Activated CD8-positive, alpha-beta T cell treated with anti-CD3 and anti-CD28 coated beads for 36 hours (primary cell): ENCODE measurements around the gene SELENOO. TPM values are rescaled to one million over a fixed set of nuclear protein-coding genes. Genes with fewer than 3 reads are reported as not detected.

Experiments
- ATAC-seq: fragments of 200-7000 bp; cut with Tn5 transposase; one replicate; pipeline ENCODE4 v1.10.0; 2021; ENCODE audit warnings: mild to moderate bottlenecking, moderate library complexity
- CTCF ChIA-PET: fragments of 350-600 bp; sonication (Branson Sonifier 250); formaldehyde crosslinking; loops from one replicate; lab custom pipeline; 2021; ENCODE audit warnings: antibody characterized with exemption; lab: Charles Lee
- POLR2A ChIA-PET: fragments of 350-600 bp; sonication (Branson Sonifier 250); formaldehyde crosslinking; loops from one replicate; lab custom pipeline; 2021; ENCODE audit warnings: antibody characterized with exemption; lab: Charles Lee
- DNase-seq: peaks from one replicate; pipeline ENCODE4 v3.0.0-alpha.2; 2020
- H3K27ac Mint-ChIP-seq: one replicate; pipeline ENCODE4 v1.8.0; 2021; ENCODE audit warnings: mild to moderate bottlenecking, mixed read lengths
- H3K27me3 Mint-ChIP-seq: one replicate; pipeline ENCODE4 v1.8.0; 2021; ENCODE audit warnings: mixed read lengths
- H3K36me3 Mint-ChIP-seq: one replicate; pipeline ENCODE4 v1.8.0; 2021; ENCODE audit warnings: low read depth, mixed read lengths
- H3K4me1 Mint-ChIP-seq: one replicate; pipeline ENCODE4 v1.8.0; 2021; ENCODE audit warnings: low read depth, mixed read lengths
- H3K4me3 Mint-ChIP-seq: one replicate; pipeline ENCODE4 v1.8.0; 2021; ENCODE audit warnings: mild to moderate bottlenecking, moderate library complexity, mixed read lengths
- H3K9me3 Mint-ChIP-seq: one replicate; pipeline ENCODE4 v1.8.0; 2021; ENCODE audit warnings: mixed read lengths
- intact Hi-C: fragments of 100-400 bp; cut with micrococcal nuclease; formaldehyde crosslinking; loops from one replicate; pipeline ENCODE4 v1.10.0; 2022
- total RNA-seq, 2 experiments: library from RNA; stranded (reverse); gene quantifications; one replicate each; pipeline ENCODE4 v1.2.3, GENCODE V29; 2021
- TF ChIP-seq, protein P1 (sequence below): fragments of 200-600 bp; IDR thresholded peaks from one replicate; pipeline ENCODE4 v1.8.0; 2022; ENCODE audit warnings: antibody characterized with exemption, mild to moderate bottlenecking

The SELENOO gene
- total RNA-seq, 2 experiments from 2014 or later: 24.0 to 25.5 TPM

DNA sequence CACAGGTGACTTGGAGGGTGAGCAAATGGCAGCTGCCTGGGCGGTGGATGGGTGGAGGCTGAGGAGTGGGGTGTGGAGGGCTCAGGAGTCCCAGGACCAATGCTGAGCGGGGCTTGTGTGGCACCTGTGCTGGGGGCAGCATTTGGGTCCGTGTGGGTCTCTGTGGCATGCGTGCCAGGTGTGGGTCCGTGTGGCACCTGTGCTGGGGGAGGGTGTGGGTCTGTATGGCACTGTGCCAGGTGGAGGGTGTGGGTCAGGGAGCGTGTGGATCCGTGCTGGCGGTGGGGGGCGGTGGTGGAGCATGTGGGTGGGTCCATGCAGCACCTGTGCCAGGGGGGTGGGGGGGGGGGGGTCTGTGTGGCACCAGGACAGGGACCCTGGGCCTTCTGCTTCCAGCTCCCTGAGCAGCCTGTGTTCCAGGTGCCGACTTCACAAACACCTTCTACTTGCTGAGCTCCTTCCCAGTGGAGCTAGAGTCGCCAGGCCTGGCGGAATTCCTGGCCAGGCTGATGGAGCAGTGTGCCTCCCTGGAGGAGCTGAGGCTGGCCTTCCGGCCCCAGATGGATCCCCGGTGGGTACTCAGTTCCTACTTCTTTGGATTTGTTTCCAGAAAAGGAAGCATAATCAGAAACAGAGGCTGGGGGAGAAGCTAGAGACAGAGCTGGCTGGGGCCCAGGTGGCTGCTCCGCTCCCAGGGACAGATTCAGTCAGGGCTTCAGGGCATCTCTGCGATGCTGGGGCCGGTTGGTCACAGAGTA lies 14.7 kb downstream of the SELENOO start:
- Mint-ChIP-seq H3K4me3 (no peak overlapping the region), H3K4me1 (no peaks in the 10 kb centered on the region), H3K27ac (no peak overlapping the region), H3K9me3 (no peaks in the 10 kb centered on the region), H3K27me3 (no peaks in the 10 kb centered on the region), H3K36me3 (peaks cover 34% of the 10 kb centered on the region)
- CTCF ChIA-PET: no interaction called here
- intact Hi-C loops: no loop called here
- DNase-seq (no peak), ATAC-seq (no peak)
- TF ChIP-seq, protein P1, sequence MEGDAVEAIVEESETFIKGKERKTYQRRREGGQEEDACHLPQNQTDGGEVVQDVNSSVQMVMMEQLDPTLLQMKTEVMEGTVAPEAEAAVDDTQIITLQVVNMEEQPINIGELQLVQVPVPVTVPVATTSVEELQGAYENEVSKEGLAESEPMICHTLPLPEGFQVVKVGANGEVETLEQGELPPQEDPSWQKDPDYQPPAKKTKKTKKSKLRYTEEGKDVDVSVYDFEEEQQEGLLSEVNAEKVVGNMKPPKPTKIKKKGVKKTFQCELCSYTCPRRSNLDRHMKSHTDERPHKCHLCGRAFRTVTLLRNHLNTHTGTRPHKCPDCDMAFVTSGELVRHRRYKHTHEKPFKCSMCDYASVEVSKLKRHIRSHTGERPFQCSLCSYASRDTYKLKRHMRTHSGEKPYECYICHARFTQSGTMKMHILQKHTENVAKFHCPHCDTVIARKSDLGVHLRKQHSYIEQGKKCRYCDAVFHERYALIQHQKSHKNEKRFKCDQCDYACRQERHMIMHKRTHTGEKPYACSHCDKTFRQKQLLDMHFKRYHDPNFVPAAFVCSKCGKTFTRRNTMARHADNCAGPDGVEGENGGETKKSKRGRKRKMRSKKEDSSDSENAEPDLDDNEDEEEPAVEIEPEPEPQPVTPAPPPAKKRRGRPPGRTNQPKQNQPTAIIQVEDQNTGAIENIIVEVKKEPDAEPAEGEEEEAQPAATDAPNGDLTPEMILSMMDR: no peak
- POLR2A ChIA-PET: interaction anchor here (0.6 to 1.3 kb wide), 2 partner anchors 29 to 468 kb away, joined by 3 read pairs; partner anchors contain the start of gene TUBGCP6

DNA sequence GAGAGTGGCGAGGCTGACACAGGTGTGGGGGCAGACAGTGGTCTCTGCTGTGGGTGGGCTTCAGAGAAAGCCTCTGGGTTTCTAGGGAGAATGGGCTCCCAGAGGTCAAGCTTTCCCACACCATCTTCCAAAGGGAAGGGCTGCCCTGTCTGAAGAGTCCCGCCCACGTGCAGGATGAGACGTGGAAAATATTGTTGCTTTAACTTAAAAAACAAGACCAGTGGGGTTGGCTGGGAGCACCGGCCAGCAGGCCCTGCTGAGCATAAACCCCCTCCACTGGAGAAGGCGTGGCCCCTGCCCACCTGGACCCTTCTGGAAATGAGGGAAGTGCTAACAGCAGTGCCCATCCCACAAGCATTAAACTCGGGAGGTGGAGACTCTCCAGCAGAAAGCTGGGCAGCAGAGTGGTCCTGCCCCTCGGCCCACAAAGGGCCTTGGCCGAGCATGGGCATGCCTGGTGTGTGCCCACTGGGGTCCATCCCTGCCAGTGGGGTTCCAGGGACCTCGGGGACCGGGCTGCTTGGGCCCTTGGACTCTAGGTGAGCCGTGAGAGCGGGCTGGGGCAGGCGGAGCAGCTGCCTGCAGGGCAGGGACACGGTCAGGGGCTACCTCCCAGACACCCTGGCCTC lies 15.4 kb downstream of the SELENOO start:
- intact Hi-C loops: no loop called here
- Mint-ChIP-seq H3K9me3 (no peaks in the 10 kb centered on the region), H3K36me3 (peaks cover 34% of the 10 kb centered on the region), H3K27ac (no peak overlapping the region), H3K4me1 (no peaks in the 10 kb centered on the region), H3K4me3 (no peak overlapping the region), H3K27me3 (no peaks in the 10 kb centered on the region)
- ChIA-PET POLR2A (interaction anchor here (0.6 to 1.3 kb wide), 2 partner anchors 28 to 468 kb away, joined by 3 read pairs; partner anchors contain the start of gene TUBGCP6), CTCF (no interaction called here)
- TF ChIP-seq, protein P1: no peak
- DNase-seq (no peak), ATAC-seq (no peak)

DNA sequence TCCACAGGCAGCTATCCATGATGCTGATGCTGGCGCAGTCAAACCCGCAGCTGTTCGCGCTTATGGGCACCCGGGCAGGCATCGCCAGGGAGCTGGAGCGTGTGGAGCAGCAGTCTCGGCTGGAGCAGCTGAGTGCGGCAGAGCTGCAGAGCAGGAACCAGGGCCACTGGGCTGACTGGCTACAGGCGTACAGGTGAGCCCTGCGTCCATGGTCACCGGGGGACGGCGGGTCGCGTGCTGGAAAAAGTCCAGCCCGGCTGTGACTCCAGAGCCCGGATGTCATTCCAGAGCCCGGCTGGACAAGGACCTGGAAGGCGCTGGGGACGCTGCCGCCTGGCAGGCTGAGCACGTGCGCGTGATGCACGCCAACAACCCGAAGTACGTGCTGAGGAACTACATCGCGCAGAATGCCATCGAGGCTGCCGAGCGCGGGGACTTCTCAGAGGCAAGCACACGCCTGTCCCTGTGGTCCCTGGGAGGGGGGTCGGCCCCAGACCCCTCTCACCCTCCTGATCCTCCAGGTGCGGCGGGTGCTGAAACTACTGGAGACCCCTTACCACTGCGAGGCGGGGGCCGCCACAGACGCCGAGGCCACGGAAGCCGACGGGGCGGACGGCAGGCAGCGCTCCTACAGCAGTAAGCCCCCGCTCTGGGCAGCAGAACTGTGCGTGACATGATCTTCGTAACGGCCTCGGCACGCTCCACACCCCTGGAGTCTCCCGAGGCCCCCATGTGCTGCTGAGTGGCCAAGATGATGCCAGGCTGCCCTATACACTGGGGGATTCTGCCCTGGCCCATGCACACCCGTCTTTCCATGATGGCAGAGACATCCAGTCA lies 16.1 kb downstream of the SELENOO start:
- TF ChIP-seq, protein P1: no peak
- POLR2A ChIA-PET: interaction anchor here (0.8 to 1.3 kb wide), 2 partner anchors 26 to 27 kb away, joined by 3 read pairs; partner anchors contain the start of gene TUBGCP6
- H3K9me3 Mint-ChIP-seq: no peaks in the 10 kb centered on the region

DNA sequence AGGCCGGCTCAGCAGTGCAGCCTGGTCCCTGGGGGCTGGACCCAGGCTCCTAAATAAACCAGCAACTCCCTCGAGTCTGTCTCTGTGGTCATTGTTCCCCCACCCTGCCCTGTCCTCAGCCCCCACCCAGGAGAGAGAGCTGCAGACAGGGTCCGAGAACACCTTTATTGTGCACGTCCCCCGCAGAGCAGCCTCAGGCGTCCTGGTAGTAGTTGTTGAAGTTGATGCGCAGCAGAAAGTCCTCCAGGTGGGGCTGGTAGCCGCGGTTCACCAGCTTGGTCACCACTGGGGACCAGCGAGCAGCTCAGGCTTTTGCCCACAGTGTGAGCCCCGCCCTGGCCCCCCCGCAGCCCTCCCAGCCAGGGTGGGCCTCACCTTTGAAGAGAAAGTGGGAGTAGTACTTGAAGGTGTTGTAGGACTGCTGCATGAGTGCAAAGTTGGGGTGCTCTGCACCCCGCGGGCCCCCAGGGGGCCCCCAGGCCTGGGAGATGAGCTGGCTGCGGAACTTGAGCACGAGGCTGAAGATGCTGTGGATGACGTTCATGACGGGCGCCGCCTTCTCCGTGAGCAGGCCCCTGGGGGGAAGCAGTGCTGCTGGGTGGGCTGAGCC lies 16.8 kb downstream of the SELENOO start:
- H3K36me3 Mint-ChIP-seq: peaks cover 31% of the 10 kb centered on the region
- H3K4me1 Mint-ChIP-seq: no peaks in the 10 kb centered on the region
- intact Hi-C loops: no loop called here
- H3K27ac Mint-ChIP-seq: no peak overlapping the region
- no peaks in the 10 kb centered on the region for H3K27me3 Mint-ChIP-seq
- CTCF ChIA-PET: no interaction called here
- TF ChIP-seq, protein P1: no peak
- ATAC-seq: no peak
- H3K9me3 Mint-ChIP-seq: no peaks in the 10 kb centered on the region
- H3K4me3 Mint-ChIP-seq: no peak overlapping the region
- DNase-seq: no peak
- POLR2A ChIA-PET: interaction anchor here (0.8 kb wide), 1 partner anchor 26 kb away, joined by 3 read pairs; no protein-coding TSS in a partner anchor

More for the DNA sequence above, 16.1 kb downstream of the SELENOO start:
- ATAC-seq (no peak), DNase-seq (no peak)
- Mint-ChIP-seq H3K4me1 (no peaks in the 10 kb centered on the region), H3K27me3 (no peaks in the 10 kb centered on the region), H3K36me3 (peaks cover 33% of the 10 kb centered on the region), H3K27ac (no peak overlapping the region), H3K4me3 (no peak overlapping the region)
- intact Hi-C loops: no loop called here
- CTCF ChIA-PET: no interaction called here
